ENCODE measurements around the gene LCLAT1.

The LCLAT1 gene

GRCh38 chr2:30583204-30583749 is 136.2 kb downstream of the LCLAT1 start:
- TF ChIP-seq CTCF (IDR thresholded peaks at IDR 0.05; ENCODE audit: extremely low read depth, insufficient read depth, missing control alignments): no peak
- no peak for DNase-seq (ENCODE audit: low spot score)
- in situ Hi-C loops (cut with MboI; ENCODE audit: low pct_unique_long_range_greater_than_20kb, low sequenced_read_pairs, unreplicated experiment): no loop called here

- in situ Hi-C loops (cut with MboI; ENCODE audit: low pct_unique_long_range_greater_than_20kb, low sequenced_read_pairs, unreplicated experiment): no loop called here
- DNase-seq (ENCODE audit: low spot score): peak; percentile 28
- TF ChIP-seq CTCF (IDR thresholded peaks at IDR 0.05; ENCODE audit: extremely low read depth, insufficient read depth, missing control alignments): no peak
Measured at GRCh38 chr2:30584116-30584515, 137.1 kb downstream of the LCLAT1 start.

- in situ Hi-C loops (cut with MboI; ENCODE audit: low pct_unique_long_range_greater_than_20kb, low sequenced_read_pairs, unreplicated experiment): no loop called here
- no peak for TF ChIP-seq CTCF (IDR thresholded peaks at IDR 0.05; ENCODE audit: extremely low read depth, insufficient read depth, missing control alignments)
- DNase-seq (ENCODE audit: low spot score): no peak
Measured at GRCh38 chr2:30588994-30589393, 141.9 kb downstream of the LCLAT1 start.

- no peak for TF ChIP-seq CTCF (IDR thresholded peaks at IDR 0.05; ENCODE audit: extremely low read depth, insufficient read depth, missing control alignments)
- DNase-seq (ENCODE audit: low spot score): no peak
- in situ Hi-C loops (cut with MboI; ENCODE audit: low pct_unique_long_range_greater_than_20kb, low sequenced_read_pairs, unreplicated experiment): no loop called here
Measured at GRCh38 chr2:30590407-30590806, 143.4 kb downstream of the LCLAT1 start.

- no peak for DNase-seq (ENCODE audit: low spot score)
- TF ChIP-seq CTCF (IDR thresholded peaks at IDR 0.05; ENCODE audit: extremely low read depth, insufficient read depth, missing control alignments): no peak
- in situ Hi-C loops (cut with MboI; ENCODE audit: low pct_unique_long_range_greater_than_20kb, low sequenced_read_pairs, unreplicated experiment): no loop called here
Measured at GRCh38 chr2:30591186-30591585, 144.1 kb downstream of the LCLAT1 start.

- in situ Hi-C loops (cut with MboI; ENCODE audit: low pct_unique_long_range_greater_than_20kb, low sequenced_read_pairs, unreplicated experiment): no loop called here
- TF ChIP-seq CTCF (IDR thresholded peaks at IDR 0.05; ENCODE audit: extremely low read depth, insufficient read depth, missing control alignments): no peak
- DNase-seq (ENCODE audit: low spot score): no peak
Measured at GRCh38 chr2:30601375-30601774, 154.3 kb downstream of the LCLAT1 start.

- no peak for DNase-seq (ENCODE audit: low spot score)
- in situ Hi-C loops (cut with MboI; ENCODE audit: low pct_unique_long_range_greater_than_20kb, low sequenced_read_pairs, unreplicated experiment): no loop called here
- no peak for TF ChIP-seq CTCF (IDR thresholded peaks at IDR 0.05; ENCODE audit: extremely low read depth, insufficient read depth, missing control alignments)
Measured at GRCh38 chr2:30605197-30605596, 158.2 kb downstream of the LCLAT1 start.

All from GM13977 (cell line).